IMR-90 (cell line): ENCODE results near the gene NLGN1. TPM values are rescaled to one million over a fixed set of nuclear protein-coding genes. Genes with fewer than 3 reads are reported as not detected.

Source experiments
- ATAC-seq: fragments of 200-7000 bp; cut with Tn5 transposase; 2 replicates; pipeline ENCODE4 v1.9.1; 2020; ENCODE audit warnings: low read depth, mild to moderate bottlenecking, moderate library complexity
- BruUV-seq: library from RNA; stranded (reverse); fragments of 400-500 nt; replicated peaks from 2 replicates; lab custom pipeline; 2021; lab: Mats Ljungman, UMichigan
- CTCF ChIA-PET: fragments of 300-600 bp; formaldehyde crosslinking; extraction: SDS; loops from one replicate; lab custom pipeline; 2021; ENCODE audit warnings: antibody characterized with exemption; lab: Yijun Ruan, JAX
- POLR2A ChIA-PET: fragments of 300-600 bp; sonication (Branson Sonifier 250); formaldehyde crosslinking; loops from one replicate; lab custom pipeline; 2022; ENCODE audit warnings: antibody characterized with exemption; ENCODE audit not compliant: unreplicated experiment; lab: Charles Lee
- DNase-seq: peaks from one replicate; pipeline ENCODE4 v3.0.0; 2013
- H2AFZ ChIP-seq: replicated peaks from 2 replicates; pipeline ENCODE3; 2013; ENCODE audit warnings: low read length, mild to moderate bottlenecking; ENCODE audit not compliant: poor library complexity
- H2AK5ac ChIP-seq: 2 replicates; pipeline ENCODE4 v1.6.1; 2013; ENCODE audit warnings: low read depth, low read length, inconsistent platforms
- H2AK9ac ChIP-seq: replicated peaks from 2 replicates; pipeline ENCODE3; 2013; ENCODE audit warnings: mild to moderate bottlenecking, low read depth, low read length, moderate library complexity; ENCODE audit not compliant: poor library complexity
- H2BK120ac ChIP-seq: 2 replicates; pipeline ENCODE4 v1.6.1; 2013; ENCODE audit warnings: low read depth, low read length, inconsistent platforms
- H2BK15ac ChIP-seq: 3 replicates; pipeline ENCODE4 v1.6.1; 2013; ENCODE audit warnings: low read depth, low read length, inconsistent platforms
- H2BK20ac ChIP-seq: 2 replicates; pipeline ENCODE4 v1.6.1; 2013; ENCODE audit warnings: low read depth, mild to moderate bottlenecking, inconsistent platforms, low read length, moderate library complexity
- H2BK5ac ChIP-seq: 2 replicates; pipeline ENCODE4 v1.6.1; 2013; ENCODE audit warnings: mild to moderate bottlenecking, low read depth, low read length, inconsistent platforms; ENCODE audit not compliant: poor library complexity, severe bottlenecking
- H3K14ac ChIP-seq: replicated peaks from 2 replicates; pipeline ENCODE4 v1.6.1; 2013; ENCODE audit warnings: low read depth, low read length, inconsistent platforms
- H3K18ac ChIP-seq: 2 replicates; pipeline ENCODE4 v1.6.1; 2013; ENCODE audit warnings: low read depth, low read length, control low read depth
- H3K23ac ChIP-seq: 2 replicates; pipeline ENCODE4 v1.6.1; 2013; ENCODE audit warnings: low read depth, low read length, inconsistent platforms
- H3K27ac ChIP-seq: 2 replicates; pipeline ENCODE4 v1.5.1; 2013; ENCODE audit warnings: mild to moderate bottlenecking, control low read depth, low read length; ENCODE audit not compliant: insufficient read depth
- H3K27me3 ChIP-seq: 2 replicates; pipeline ENCODE4 v1.6.1; 2013; ENCODE audit warnings: low read length; ENCODE audit not compliant: control insufficient read depth, insufficient read depth
- H3K36me3 ChIP-seq: 2 replicates; pipeline ENCODE4 v1.6.1; 2013; ENCODE audit warnings: low read length, mixed read lengths; ENCODE audit not compliant: control insufficient read depth, insufficient read depth
- H3K4ac ChIP-seq: 2 replicates; pipeline ENCODE4 v1.6.1; 2013; ENCODE audit warnings: low read depth, low read length, inconsistent platforms
- H3K4me1 ChIP-seq: 2 replicates; pipeline ENCODE4 v1.6.1; 2013; ENCODE audit warnings: low read length, mixed read lengths; ENCODE audit not compliant: control insufficient read depth, insufficient read depth
- H3K4me2 ChIP-seq: 2 replicates; pipeline ENCODE4 v1.6.1; 2013; ENCODE audit warnings: low read depth, mild to moderate bottlenecking, control low read depth, low read length, moderate library complexity
- H3K4me3 ChIP-seq: 2 replicates; pipeline ENCODE4 v1.5.1; 2013; ENCODE audit warnings: low read depth, mild to moderate bottlenecking, control low read depth, low read length, moderate library complexity; ENCODE audit not compliant: insufficient read depth
- H3K56ac ChIP-seq: 2 replicates; pipeline ENCODE4 v1.6.1; 2013; ENCODE audit warnings: low read length, inconsistent platforms; ENCODE audit not compliant: insufficient read depth; ENCODE audit errors: extremely low read depth
- H3K79me1 ChIP-seq, 2 experiments: 2 replicates each; pipeline ENCODE4 v1.6.1; 2013; ENCODE audit warnings: low read length in 2 of 2, inconsistent platforms in 1 of 2, low read depth in 1 of 2
- H3K9ac ChIP-seq: 2 replicates; pipeline ENCODE4 v1.6.1; 2013; ENCODE audit warnings: low read depth, low read length, control low read depth
- H3K9me1 ChIP-seq: 2 replicates; pipeline ENCODE4 v1.6.1; 2013; ENCODE audit warnings: low read length, inconsistent platforms; ENCODE audit not compliant: insufficient read depth
- H3K9me3 ChIP-seq: 2 replicates; pipeline ENCODE4 v1.6.1; 2013; ENCODE audit warnings: low read length; ENCODE audit not compliant: control insufficient read depth, insufficient read depth
- H4K20me1 ChIP-seq: 2 replicates; pipeline ENCODE4 v1.6.1; 2013; ENCODE audit warnings: low read length, inconsistent platforms; ENCODE audit not compliant: insufficient read depth
- H4K5ac ChIP-seq: 2 replicates; pipeline ENCODE4 v1.6.1; 2013; ENCODE audit warnings: mild to moderate bottlenecking, low read depth, low read length, control low read depth
- H4K8ac ChIP-seq, 2 experiments: 2 replicates each; pipeline ENCODE4 v1.6.1; 2013; ENCODE audit warnings: low read depth in 2 of 2, low read length in 2 of 2, control low read depth in 1 of 2, inconsistent platforms in 1 of 2
- H4K91ac ChIP-seq: 2 replicates; pipeline ENCODE4 v1.6.1; 2013; ENCODE audit warnings: low read depth, low read length, inconsistent platforms; ENCODE audit not compliant: insufficient read depth
- NFE2L2 ChIP-seq: fragments of 150-350 bp; IDR thresholded peaks from 2 replicates; pipeline ENCODE4 v1.6.1; 2016; ENCODE audit warnings: low read depth, mild to moderate bottlenecking, low read length
- USF2 ChIP-seq: fragments of 150-350 bp; IDR thresholded peaks from 2 replicates; pipeline ENCODE4 v1.6.1; 2017; ENCODE audit warnings: mild to moderate bottlenecking, antibody characterized with exemption, low read length, low read depth
- WGBS, 2 experiments: methylation state at CpG; one replicate each; pipeline versions ENCODE4 v1.1.5 to v1.1.7; 2013; ENCODE audit warnings: missing lambda C conversion rate in 2 of 2; ENCODE audit not compliant: insufficient read length in 1 of 2; ENCODE audit errors: extremely low coverage in 2 of 2; 5-methylcytosine and 5-hydroxymethylcytosine counted together
- dilution Hi-C: fragments of 300-500 bp; cut with HindIII; formaldehyde crosslinking; loops from one replicate; pipeline ENCODE4 v1.14.3; 2018; ENCODE audit warnings: low sequenced_read_pairs; ENCODE audit not compliant: unreplicated experiment
- in situ Hi-C: fragments of 300-500 bp; cut with MboI; formaldehyde crosslinking; loops from 3 replicates; pipeline ENCODE4 v1.14.3; 2019; ENCODE audit warnings: low sequenced_read_pairs, inconsistent platforms, mixed read lengths
- intact Hi-C: fragments of 100-400 bp; cut with micrococcal nuclease; formaldehyde crosslinking; loops from 2 replicates; pipeline ENCODE4 v1.10.0; 2022
- polyA plus RNA-seq, 3 experiments: library from polyadenylated mRNA; depleted of rRNA; stranded (reverse); fragments of >200 nt; gene quantifications; 2 replicates each; pipeline ENCODE4 v1.2.3, GENCODE V29; 2012; ENCODE audit warnings: low replicate concordance in 1 of 3
- total RNA-seq: library from RNA; depleted of rRNA; stranded (reverse); fragments of >200 nt; gene quantifications from 2 replicates; pipeline ENCODE4 v1.2.3, GENCODE V29; 2012

NLGN1 gene
- total and polyA plus RNA-seq, 2 of the 4 experiments (the other 2 are of a cell fraction): 1.8 to 12.5 TPM

- ChIA-PET CTCF (no interaction called here), POLR2A (no interaction called here)
- DNase-seq (peak; percentile 34), ATAC-seq (no peak)
- Histone ChIP-seq H4K5ac (no peak overlapping the region), H3K27ac (no peak overlapping the region), H2AK9ac (no peak overlapping the region), H2BK5ac (no peak overlapping the region), H3K56ac (no peak overlapping the region), H3K18ac (no peak overlapping the region), H3K23ac (no peak overlapping the region), H2AK5ac (no peak overlapping the region), H4K20me1 (no peaks in the 10 kb centered on the region), H3K4ac (no peak overlapping the region), H3K9me1 (0 out of 2 replicates have a peak, but pooled peaks cover 2% of the 10 kb centered on the region), H4K91ac (no peak overlapping the region), H2BK20ac (no peak overlapping the region), H3K79me1 (no peaks in the 10 kb centered on the region), H2AFZ (no peak overlapping the region), H3K4me2 (no peak overlapping the region), H2BK15ac (no peak overlapping the region), H3K14ac (no peak overlapping the region), H3K9ac (no peak overlapping the region), H2BK120ac (no peak overlapping the region), H3K4me3 (no peak overlapping the region), H3K4me1 (no peaks in the 10 kb centered on the region; the same call in 1 of the 2 replicates), H3K9me3 (no peaks in the 10 kb centered on the region), H4K8ac (no peak overlapping the region), H3K27me3 (no peaks in the 10 kb centered on the region), H3K36me3 (no peaks in the 10 kb centered on the region)
- dilution Hi-C loops: no loop called here
- TF ChIP-seq USF2 (no peak), NFE2L2 (no peak)
- WGBS, 2 experiments: no CpG with 5 or more reads among the region's 3 CpGs
- in situ Hi-C loops: no loop called here
- intact Hi-C loops: no loop called here
- no TSS peak for BruUV-seq
These were observed 349.9 kb downstream of the NLGN1 start for GRCh38 chr3:173747427-173747826.
